ENCODE data around the gene CNTN4. TPM values are rescaled to one million over a fixed set of nuclear protein-coding genes. Genes with fewer than 3 reads are reported as not detected.

The CNTN4 gene
- total RNA-seq, 2 experiments from 2014 or later, result not detected

DNA sequence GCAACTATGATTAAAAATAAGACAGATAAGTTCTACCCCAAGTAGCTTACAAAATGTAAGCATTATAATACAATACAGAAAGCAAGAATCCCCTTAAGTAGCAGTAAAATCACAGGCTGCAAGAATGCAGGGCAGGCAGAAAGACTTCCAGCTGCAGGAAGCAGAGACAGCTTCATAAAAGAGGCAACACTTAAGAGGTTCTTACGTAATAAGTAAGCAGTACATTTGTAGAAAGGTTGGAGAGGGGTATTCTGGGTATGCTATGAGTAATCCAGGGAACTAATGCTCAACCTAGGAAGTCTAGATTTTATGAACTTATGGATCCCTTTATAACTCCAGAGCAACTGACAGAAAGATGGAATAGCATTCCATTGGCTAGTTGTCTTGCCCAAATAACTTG lies 859.9 kb downstream of the CNTN4 start:
- H3K27me3 Mint-ChIP-seq, result peaks cover 3% of the 10 kb centered on the region
- H3K27ac Mint-ChIP-seq, result no peak overlapping the region
- intact Hi-C loops (cut with micrococcal nuclease), result no loop called here
- H3K4me1 Mint-ChIP-seq (ENCODE audit: low read depth), result no peaks in the 10 kb centered on the region
- no peak for DNase-seq
- H3K36me3 Mint-ChIP-seq (ENCODE audit: low read depth), result no peaks in the 10 kb centered on the region
- ChIA-PET CTCF (no interaction called here), POLR2A (no interaction called here)
- TF ChIP-seq CTCF (IDR thresholded peaks at IDR 0.05), result no peak
- H3K9me3 Mint-ChIP-seq, result no peaks in the 10 kb centered on the region
- H3K4me3 Mint-ChIP-seq, result no peak overlapping the region
- no peak for ATAC-seq

DNA sequence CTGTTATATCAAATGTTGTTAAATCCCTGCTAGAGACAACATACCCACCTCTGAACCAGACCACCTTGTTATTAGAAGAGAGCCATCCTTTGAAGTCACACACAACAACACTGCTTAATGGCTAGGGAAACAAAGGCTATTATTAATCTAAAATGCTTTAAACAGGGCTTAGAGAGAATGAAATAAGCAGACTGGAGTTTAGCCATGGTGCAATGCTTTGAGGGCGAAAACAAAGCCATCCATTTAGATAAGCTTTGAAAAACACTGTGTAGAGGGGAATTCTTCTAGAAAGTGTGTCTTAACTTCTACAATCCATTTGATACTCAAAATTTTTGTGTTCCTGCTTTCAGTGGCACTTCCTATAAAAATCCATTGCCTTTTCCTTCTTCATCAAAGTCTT lies 862.9 kb downstream of the CNTN4 start:
- POLR2A ChIA-PET, result no interaction called here
- CTCF ChIA-PET, result interaction anchor here (0.6 kb wide), 1 partner anchor 20 kb away, joined by 4 read pairs; no protein-coding TSS in a partner anchor
- ATAC-seq, result no peak
- H3K27ac Mint-ChIP-seq, result no peak overlapping the region
- no peaks in the 10 kb centered on the region for H3K36me3 Mint-ChIP-seq (ENCODE audit: low read depth)
- peaks cover 3% of the 10 kb centered on the region for H3K27me3 Mint-ChIP-seq
- no peaks in the 10 kb centered on the region for H3K9me3 Mint-ChIP-seq
- intact Hi-C loops (cut with micrococcal nuclease), result no loop called here
- no peak for TF ChIP-seq CTCF (IDR thresholded peaks at IDR 0.05)
- H3K4me1 Mint-ChIP-seq (ENCODE audit: low read depth), result no peaks in the 10 kb centered on the region
- H3K4me3 Mint-ChIP-seq, result no peak overlapping the region
- no peak for DNase-seq

GRCh38 chr3:2967871-2968270 lies 869.2 kb downstream of the CNTN4 start:
- Mint-ChIP-seq H3K4me3 (no peak overlapping the region), H3K4me1 (ENCODE audit: low read depth) (no peaks in the 10 kb centered on the region), H3K27ac (no peak overlapping the region), H3K9me3 (no peaks in the 10 kb centered on the region), H3K36me3 (ENCODE audit: low read depth) (no peaks in the 10 kb centered on the region), H3K27me3 (peaks cover 17% of the 10 kb centered on the region)
- POLR2A ChIA-PET, result no interaction called here
- ATAC-seq, result no peak
- CTCF ChIA-PET, result no interaction called here
- TF ChIP-seq CTCF (IDR thresholded peaks at IDR 0.05), result no peak
- intact Hi-C loops (cut with micrococcal nuclease), result no loop called here
- no peak for DNase-seq

GRCh38 chr3:2968475-2968874 lies 869.8 kb downstream of the CNTN4 start:
- DNase-seq (no peak), ATAC-seq (no peak)
- Mint-ChIP-seq H3K27me3 (peaks cover 20% of the 10 kb centered on the region), H3K4me3 (no peak overlapping the region), H3K36me3 (ENCODE audit: low read depth) (no peaks in the 10 kb centered on the region), H3K4me1 (ENCODE audit: low read depth) (no peaks in the 10 kb centered on the region), H3K9me3 (no peaks in the 10 kb centered on the region), H3K27ac (no peak overlapping the region)
- ChIA-PET CTCF (no interaction called here), POLR2A (no interaction called here)
- TF ChIP-seq CTCF (IDR thresholded peaks at IDR 0.05), result no peak
- intact Hi-C loops (cut with micrococcal nuclease), result no loop called here

- H3K4me1 Mint-ChIP-seq (ENCODE audit: low read depth), result no peaks in the 10 kb centered on the region
- ChIA-PET POLR2A (no interaction called here), CTCF (no interaction called here)
- H3K27me3 Mint-ChIP-seq, result peaks cover 9% of the 10 kb centered on the region
- TF ChIP-seq CTCF (IDR thresholded peaks at IDR 0.05), result no peak
- intact Hi-C loops (cut with micrococcal nuclease), result no loop called here
- H3K36me3 Mint-ChIP-seq (ENCODE audit: low read depth), result no peaks in the 10 kb centered on the region
- ATAC-seq (no peak), DNase-seq (no peak)
- no peaks in the 10 kb centered on the region for H3K9me3 Mint-ChIP-seq
- H3K4me3 Mint-ChIP-seq, result no peak overlapping the region
- no peak overlapping the region for H3K27ac Mint-ChIP-seq
These were observed 877.5 kb downstream of the CNTN4 start for GRCh38 chr3:2976212-2976611.
